Loucy (cell line): ENCODE data around the gene CCDC177.

Experiments
- H2AFZ ChIP-seq: fragments of 200-600 bp; sonication (generic); 2 replicates; pipeline ENCODE4 v1.6.0; 2016; ENCODE audit warnings: antibody characterized with exemption, mild to moderate bottlenecking, low read length, moderate library complexity
- H3F3A ChIP-seq: fragments of 200-600 bp; 2 replicates; pipeline ENCODE4 v1.6.0; 2016; ENCODE audit warnings: antibody characterized with exemption, low read depth, mild to moderate bottlenecking
- H3K27me3 ChIP-seq: fragments of 200-600 bp; sonication (generic); 2 replicates; pipeline ENCODE4 v1.6.1; 2014; ENCODE audit warnings: low read length, mild to moderate bottlenecking; ENCODE audit not compliant: insufficient read depth, poor library complexity, severe bottlenecking
- H3K36me3 ChIP-seq: fragments of 200-600 bp; sonication (generic); 2 replicates; pipeline ENCODE4 v1.6.1; 2016; ENCODE audit warnings: low read length; ENCODE audit not compliant: insufficient read depth
- H3K4me1 ChIP-seq: fragments of 200-600 bp; sonication (generic); 2 replicates; pipeline ENCODE4 v1.5.1; 2014; ENCODE audit warnings: low read length, mild to moderate bottlenecking; ENCODE audit not compliant: insufficient read depth, poor library complexity, severe bottlenecking
- H3K4me2 ChIP-seq: fragments of 200-600 bp; sonication (generic); 2 replicates; pipeline ENCODE4 v1.6.0; 2014; ENCODE audit warnings: antibody characterized with exemption, low read length, low read depth, mild to moderate bottlenecking; ENCODE audit not compliant: poor library complexity, severe bottlenecking
- H3K4me3 ChIP-seq: fragments of 200-600 bp; sonication (generic); 2 replicates; pipeline ENCODE4 v1.5.1; 2014; ENCODE audit warnings: low read length, mild to moderate bottlenecking, mixed read lengths; ENCODE audit not compliant: poor library complexity, severe bottlenecking
- H3K79me2 ChIP-seq: fragments of 200-600 bp; sonication (generic); 2 replicates; pipeline ENCODE4 v1.6.1; 2014; ENCODE audit warnings: low read length; ENCODE audit not compliant: insufficient read depth
- H3K9ac ChIP-seq: fragments of 200-600 bp; sonication (generic); 2 replicates; pipeline ENCODE4 v1.6.0; 2014; ENCODE audit warnings: mild to moderate bottlenecking, low read depth, low read length, moderate library complexity; ENCODE audit not compliant: poor library complexity, severe bottlenecking
- H3K9me2 ChIP-seq: fragments of 200-600 bp; sonication (generic); replicated peaks from 2 replicates; pipeline ENCODE4 v1.6.1; 2016; ENCODE audit warnings: low read depth, low read length, mixed read lengths
- H3K9me3 ChIP-seq: fragments of 200-600 bp; sonication (generic); 2 replicates; pipeline ENCODE4 v1.6.1; 2014; ENCODE audit warnings: mild to moderate bottlenecking, antibody characterized with exemption, low read length, low read depth; ENCODE audit not compliant: insufficient read depth
- H4K20me1 ChIP-seq: fragments of 200-600 bp; sonication (generic); 2 replicates; pipeline ENCODE4 v1.6.0; 2014; ENCODE audit warnings: antibody characterized with exemption, low read length, mild to moderate bottlenecking; ENCODE audit not compliant: insufficient read depth, poor library complexity, severe bottlenecking
- EZH2phosphoT487 ChIP-seq: fragments of 200-600 bp; IDR thresholded peaks from 2 replicates; pipeline ENCODE4 v1.6.1; 2018; ENCODE audit warnings: antibody characterized with exemption, mild to moderate bottlenecking, moderate library complexity, borderline replicate concordance
- TF ChIP-seq, protein P1 (sequence below): fragments of 200-600 bp; sonication (generic); conservative IDR thresholded peaks from 2 replicates; pipeline ENCODE4 v1.5.1; 2014; ENCODE audit warnings: mild to moderate bottlenecking, antibody characterized with exemption, low read length

The CCDC177 gene

DNA sequence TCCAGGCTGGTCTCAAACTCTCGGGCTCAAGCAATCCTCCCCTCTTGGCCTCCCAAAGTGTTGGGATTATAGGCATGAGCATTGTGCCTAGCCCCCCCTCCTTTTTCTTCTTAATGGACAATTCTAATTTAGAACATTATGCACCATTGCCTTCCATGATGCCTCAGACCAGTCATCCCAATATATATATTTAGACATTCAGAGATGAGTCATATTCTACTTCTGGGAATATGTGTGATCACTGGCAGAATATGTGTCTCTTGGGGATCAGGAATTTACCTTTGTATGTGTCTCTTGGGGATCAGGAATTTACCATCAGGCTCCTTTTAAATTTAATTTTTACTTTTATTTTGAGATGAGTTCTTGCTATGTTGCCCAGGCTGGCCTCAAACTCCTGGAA lies 7.5 kb upstream of the CCDC177 start:
- no peaks in the 10 kb centered on the region for H4K20me1 ChIP-seq
- no peak overlapping the region for H2AFZ ChIP-seq
- H3F3A ChIP-seq: no peaks in the 10 kb centered on the region
- no peaks in the 10 kb centered on the region for H3K36me3 ChIP-seq
- no peaks in the 10 kb centered on the region for H3K9me3 ChIP-seq
- H3K4me2 ChIP-seq: no peak overlapping the region
- H3K9me2 ChIP-seq: no peaks in the 10 kb centered on the region
- H3K27me3 ChIP-seq: no peaks in the 10 kb centered on the region
- no peak overlapping the region for H3K4me3 ChIP-seq
- no peaks in the 10 kb centered on the region for H3K4me1 ChIP-seq
- no peaks in the 10 kb centered on the region for H3K79me2 ChIP-seq
- H3K9ac ChIP-seq: no peak overlapping the region
- TF ChIP-seq EZH2phosphoT487: no peak
- TF ChIP-seq, protein P1, sequence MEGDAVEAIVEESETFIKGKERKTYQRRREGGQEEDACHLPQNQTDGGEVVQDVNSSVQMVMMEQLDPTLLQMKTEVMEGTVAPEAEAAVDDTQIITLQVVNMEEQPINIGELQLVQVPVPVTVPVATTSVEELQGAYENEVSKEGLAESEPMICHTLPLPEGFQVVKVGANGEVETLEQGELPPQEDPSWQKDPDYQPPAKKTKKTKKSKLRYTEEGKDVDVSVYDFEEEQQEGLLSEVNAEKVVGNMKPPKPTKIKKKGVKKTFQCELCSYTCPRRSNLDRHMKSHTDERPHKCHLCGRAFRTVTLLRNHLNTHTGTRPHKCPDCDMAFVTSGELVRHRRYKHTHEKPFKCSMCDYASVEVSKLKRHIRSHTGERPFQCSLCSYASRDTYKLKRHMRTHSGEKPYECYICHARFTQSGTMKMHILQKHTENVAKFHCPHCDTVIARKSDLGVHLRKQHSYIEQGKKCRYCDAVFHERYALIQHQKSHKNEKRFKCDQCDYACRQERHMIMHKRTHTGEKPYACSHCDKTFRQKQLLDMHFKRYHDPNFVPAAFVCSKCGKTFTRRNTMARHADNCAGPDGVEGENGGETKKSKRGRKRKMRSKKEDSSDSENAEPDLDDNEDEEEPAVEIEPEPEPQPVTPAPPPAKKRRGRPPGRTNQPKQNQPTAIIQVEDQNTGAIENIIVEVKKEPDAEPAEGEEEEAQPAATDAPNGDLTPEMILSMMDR: no peak

DNA sequence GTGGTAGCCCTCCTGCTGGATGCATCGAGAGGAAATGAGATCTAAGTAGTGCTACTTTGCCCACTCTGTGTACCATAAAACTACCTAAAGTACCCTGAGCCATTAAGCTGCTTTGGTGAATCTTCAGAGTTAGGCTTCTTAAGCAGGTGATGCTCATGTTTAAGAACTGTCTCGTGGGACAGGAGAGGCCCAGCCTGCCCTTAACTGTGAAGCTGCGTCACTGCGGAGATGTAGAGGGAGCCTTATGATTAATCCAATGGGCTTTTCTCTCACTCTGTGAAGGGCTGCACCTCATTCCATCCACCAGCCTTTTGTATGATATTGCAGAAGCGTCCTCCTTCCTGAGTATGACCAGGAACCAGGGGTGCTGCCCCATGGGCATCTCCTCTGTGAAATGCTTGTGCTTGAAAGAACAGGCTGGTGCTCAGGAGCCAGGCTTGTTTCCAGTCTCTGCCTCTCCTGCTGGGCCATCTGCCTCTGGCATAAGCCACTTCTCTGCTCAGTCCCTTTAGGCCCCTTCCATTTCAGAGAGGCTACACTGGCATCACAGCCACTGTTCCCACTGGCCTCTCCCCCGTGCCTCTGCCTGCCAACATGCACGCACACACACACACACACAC lies 6.8 kb upstream of the CCDC177 start:
- Histone ChIP-seq H3F3A (no peaks in the 10 kb centered on the region), H3K4me3 (no peak overlapping the region), H3K4me1 (no peaks in the 10 kb centered on the region), H4K20me1 (no peaks in the 10 kb centered on the region), H3K79me2 (no peaks in the 10 kb centered on the region), H2AFZ (no peak overlapping the region), H3K9me3 (no peaks in the 10 kb centered on the region), H3K27me3 (no peaks in the 10 kb centered on the region), H3K4me2 (no peak overlapping the region), H3K9me2 (no peaks in the 10 kb centered on the region), H3K36me3 (no peaks in the 10 kb centered on the region), H3K9ac (no peak overlapping the region)
- TF ChIP-seq, protein P1: no peak
- TF ChIP-seq EZH2phosphoT487: no peak

DNA sequence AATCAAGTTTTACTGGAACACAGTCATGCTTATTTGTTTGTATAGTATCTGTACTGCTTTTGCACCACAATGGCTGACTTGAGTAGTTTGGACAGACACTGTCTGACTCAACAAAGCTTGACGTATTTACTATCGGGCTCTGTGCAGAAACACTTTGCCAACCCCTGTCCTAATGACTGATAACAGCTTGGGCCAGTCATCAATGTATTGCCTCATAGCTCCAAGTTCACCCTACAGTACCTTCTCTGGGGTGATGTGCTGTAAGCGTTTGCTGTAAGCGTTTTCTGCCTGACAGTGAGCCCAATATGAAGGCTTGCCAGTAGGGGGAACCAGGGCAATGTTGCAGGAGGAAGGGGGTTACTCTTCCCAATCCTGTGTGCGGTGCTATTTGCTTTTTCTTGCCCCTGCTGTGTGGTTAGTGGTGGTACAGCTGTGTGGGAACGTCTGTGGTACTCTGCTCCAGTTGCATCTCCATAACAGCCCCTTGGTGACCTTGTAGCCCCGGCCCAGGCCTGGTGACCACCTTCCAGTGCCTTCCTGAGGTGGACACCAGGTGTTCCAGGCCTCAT lies 5.4 kb upstream of the CCDC177 start:
- H3K4me2 ChIP-seq: no peak overlapping the region
- H3K9me3 ChIP-seq: no peaks in the 10 kb centered on the region
- no peaks in the 10 kb centered on the region for H3K4me1 ChIP-seq
- no peaks in the 10 kb centered on the region for H3K27me3 ChIP-seq
- no peaks in the 10 kb centered on the region for H4K20me1 ChIP-seq
- no peaks in the 10 kb centered on the region for H3K36me3 ChIP-seq
- H2AFZ ChIP-seq: no peak overlapping the region
- no peak overlapping the region for H3K4me3 ChIP-seq
- no peak for TF ChIP-seq EZH2phosphoT487
- TF ChIP-seq, protein P1: peak; percentile 66
- H3K9ac ChIP-seq: no peak overlapping the region
- no peaks in the 10 kb centered on the region for H3K9me2 ChIP-seq
- no peaks in the 10 kb centered on the region for H3K79me2 ChIP-seq
- H3F3A ChIP-seq: no peaks in the 10 kb centered on the region
